NCI-H2081 (cell line): ENCODE measurements around the gene POLA1.
A peak's percentile ranks its signal among the peaks of the same experiment; 100 is the strongest.
"Not testable (repeated sequence)": the region's sequence is repeated elsewhere in the genome, so short reads cannot be mapped to it uniquely, and the experiment has no call there.

Experiments
- DNase-seq, 2 experiments: peaks; one replicate each; lab custom pipeline; 2025; lab: John Stamatoyannopoulos, UW

POLA1 gene

DNA sequence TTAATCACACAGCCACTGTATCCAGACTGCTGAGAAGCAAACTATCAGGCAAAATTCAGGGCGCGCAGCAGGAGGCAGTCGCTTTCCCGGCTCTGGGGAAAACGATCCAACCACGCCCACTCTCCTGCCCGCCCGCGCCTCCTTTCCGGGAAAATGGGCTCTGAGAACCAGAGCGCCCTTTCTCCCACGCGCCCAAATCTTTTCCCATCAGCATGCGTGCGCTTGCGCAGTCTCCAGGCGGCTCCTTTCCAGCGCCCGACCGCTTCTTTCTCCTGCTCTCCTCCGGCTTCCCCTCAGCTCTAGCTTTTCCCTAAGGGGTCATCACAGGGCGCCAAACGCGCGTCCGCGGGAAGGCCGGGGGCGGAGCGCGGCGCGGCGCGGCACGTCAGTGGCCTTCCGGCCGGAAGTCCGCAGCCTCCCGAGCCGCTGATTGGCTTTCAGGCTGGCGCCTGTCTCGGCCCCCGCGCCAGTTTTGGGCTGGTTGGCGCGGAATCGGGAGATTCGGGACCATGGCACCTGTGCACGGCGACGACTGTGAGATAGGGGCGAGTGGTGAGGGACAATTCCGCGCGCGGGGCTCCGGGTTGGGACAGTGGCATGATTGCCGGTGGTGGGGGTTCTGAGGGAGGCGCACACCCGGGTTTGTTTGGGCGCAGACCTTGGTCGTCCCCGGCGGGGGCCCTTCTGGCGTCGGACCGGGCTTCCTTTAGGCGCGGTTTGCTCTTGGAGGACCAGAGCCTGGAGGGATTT is at the start of gene POLA1:
Gene POLA1 (plus strand): TSS at position 466 of the 750 bp plus-strand sequence. CDS start 44 bp downstream, at position 510.
- DNase-seq: peak; percentile 96 to 97

GRCh38 chrX:24646006-24646405 is 47.7 kb upstream of the POLA1 start:
- no peak for DNase-seq

DNA sequence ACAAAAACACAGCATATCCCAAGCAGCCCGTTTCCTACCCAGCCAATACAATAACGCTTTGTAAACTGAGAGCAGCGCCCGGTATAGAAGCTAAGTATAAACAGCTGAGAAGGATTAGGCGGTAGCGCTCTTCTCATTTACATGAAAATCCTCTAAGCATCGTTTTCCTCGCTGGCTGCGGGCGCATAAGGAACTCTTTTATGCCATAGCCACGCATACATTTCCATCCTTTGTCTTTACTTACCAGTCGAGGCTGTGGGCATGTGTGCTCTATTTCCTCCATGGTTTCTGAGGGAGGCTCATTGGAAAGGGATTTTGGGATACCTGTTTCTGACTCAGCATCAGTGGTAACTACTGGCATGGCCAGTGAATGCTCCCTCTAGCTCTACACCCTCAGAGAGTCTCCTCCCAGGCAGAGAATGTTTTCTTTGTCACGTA is 47.0 kb upstream of the POLA1 start:
- DNase-seq: peak in 1 of 2 experiments; percentile 66

DNA sequence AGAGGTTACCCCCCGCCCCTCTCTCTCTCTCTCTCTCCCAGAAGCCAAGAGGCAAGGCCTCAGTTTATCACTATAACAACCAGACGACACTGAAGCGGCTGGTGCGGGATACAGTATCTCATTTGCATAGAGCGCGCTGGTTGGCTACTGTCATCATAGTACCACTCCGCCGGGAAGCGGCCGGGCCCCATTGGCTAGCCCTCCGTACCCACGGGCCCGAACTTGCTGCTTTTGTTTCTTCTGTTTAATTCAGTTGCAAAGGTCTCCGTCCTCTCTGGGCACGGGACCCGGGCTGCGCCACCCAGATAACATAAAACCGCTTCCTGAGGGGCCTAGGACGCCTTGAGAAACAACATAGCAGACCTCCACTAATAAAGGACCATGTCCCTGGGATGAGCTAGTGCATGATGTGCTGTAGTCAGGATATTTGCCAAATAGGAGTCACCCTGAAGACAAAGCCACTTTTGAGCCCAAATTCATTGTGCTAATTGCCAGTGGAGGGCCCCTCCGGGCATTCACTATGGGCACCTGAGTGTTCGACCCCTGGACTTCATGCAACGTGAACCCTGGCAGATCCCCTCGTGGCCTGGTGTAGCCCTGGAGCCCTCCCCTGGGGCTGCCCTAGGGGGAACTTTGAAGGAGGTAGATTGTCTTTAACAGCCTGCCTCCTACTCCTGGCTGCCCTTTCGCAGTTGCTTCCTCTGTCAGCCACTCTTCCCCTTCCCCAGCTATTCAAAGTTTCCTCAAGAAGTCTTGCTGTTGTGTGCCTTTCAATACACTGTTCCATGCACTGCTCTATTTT is 46.3 kb upstream of the POLA1 start, which contains the start of gene PCYT1B:
Gene PCYT1B (minus strand): TSS at position 91 of the 802 bp plus-strand sequence. CDS start 242 bp downstream, outside the sequence.
- DNase-seq: peak; percentile 86 to 95

DNA sequence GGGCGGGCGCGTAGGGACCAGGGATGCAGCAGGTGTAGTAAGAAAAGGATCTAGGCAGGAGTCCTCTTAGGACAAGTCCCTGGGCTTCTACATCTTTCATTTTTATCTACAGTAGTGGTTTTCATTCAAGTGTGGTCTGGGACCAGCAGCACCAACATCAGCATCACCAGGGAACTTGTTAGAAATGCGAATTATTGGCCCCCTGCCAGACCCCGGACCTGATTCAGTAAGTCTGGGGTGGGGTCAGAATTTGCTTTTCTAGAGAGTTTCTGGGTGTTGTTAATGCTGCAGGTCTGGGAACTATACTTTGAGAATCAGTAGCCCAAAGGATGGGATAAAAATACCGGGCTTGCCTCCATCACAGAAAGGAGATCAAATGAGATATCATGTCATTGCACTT is 45.2 kb upstream of the POLA1 start:
- DNase-seq: no peak

DNA sequence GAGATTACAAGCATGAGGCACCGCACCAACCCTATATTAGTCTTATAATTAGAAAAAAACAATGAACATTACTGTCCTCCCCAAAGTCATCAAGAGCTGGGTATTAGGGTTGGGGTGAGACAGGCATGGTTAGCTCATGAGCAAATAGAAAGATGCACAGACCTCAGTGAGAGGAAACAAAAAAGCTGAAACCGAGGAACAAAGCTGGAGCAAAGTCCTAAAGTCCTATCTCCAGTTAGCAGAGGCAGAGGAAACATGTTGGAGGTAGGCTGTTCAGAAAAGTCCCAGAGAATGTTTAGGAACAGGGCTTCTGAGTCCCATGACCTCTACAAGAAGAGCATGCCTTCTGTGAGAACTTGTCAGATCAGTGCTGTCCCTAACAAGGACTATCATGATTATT is 41.9 kb upstream of the POLA1 start:
- DNase-seq: no peak

DNA sequence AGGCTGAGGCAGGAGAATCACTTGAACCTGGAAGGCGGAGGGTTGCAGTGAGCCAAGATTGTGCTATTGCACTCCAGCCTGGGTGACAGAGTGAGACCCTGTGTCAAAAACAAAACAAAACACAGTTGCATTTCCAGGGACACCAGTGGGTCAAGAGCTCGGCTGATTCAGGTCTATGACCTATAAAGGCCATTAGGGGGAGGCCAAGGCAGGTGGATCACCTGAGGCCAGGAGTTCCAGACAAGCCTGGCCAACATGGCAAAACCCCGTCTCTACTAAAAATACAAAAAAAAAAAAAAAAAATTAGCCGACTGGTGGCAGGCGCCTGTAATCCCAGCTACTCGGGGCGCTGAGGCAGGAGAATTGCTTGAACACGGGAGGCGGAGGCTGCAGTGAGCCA is 38.0 kb upstream of the POLA1 start:
- not testable (repeated sequence) for DNase-seq

DNA sequence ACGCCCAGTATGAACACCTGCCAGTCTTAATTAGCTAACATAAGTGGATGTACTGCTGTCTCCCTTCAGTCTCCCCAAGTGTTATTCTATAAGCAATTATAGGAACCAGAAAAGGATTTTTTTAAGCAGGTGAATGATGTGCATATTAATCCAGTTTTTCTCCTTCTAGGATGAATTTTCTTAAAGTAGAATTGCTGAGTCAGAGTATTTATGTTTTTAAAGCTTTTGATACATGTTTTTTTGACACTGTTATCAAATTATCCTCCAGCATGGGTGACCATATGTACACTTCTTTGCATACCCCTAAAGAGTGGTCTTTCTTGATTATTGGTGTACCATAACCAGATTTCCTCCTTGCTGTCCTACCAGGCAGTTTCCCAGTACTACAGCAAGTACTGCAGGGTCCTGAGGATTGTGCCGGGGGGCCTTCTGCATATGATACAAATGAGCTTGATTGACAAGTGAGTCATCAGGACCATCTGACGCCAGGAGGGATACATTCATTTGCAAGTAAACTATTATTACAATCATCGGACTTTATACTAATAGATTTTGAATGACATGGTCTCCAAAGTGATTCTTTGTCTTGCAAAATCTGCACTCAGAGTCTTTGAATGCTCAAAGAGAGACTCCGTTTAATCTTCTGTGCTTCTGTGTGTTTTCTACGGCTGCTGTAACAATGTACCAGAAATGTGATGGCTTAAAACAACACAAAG is 35.9 kb upstream of the POLA1 start:
- no peak for DNase-seq

DNA sequence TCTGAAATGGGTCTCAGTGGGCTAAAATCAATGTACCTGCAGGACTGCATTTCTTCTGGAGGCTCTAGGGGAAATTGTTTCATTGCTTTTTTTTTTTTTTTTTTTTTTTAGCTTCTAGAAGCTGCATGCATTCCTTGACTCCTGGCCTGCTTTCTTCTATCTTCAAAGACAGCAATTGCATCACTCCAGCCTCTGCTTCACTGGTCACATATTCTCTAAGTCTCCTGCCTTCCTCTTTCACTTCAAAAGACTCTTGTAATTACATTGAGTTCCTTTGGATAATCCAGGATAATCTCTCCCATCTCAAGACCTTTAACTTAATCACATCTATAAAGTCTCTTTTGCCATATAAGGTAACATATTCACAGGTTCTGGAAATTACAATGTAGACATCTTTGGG is 35.3 kb upstream of the POLA1 start:
- DNase-seq: no peak

DNA sequence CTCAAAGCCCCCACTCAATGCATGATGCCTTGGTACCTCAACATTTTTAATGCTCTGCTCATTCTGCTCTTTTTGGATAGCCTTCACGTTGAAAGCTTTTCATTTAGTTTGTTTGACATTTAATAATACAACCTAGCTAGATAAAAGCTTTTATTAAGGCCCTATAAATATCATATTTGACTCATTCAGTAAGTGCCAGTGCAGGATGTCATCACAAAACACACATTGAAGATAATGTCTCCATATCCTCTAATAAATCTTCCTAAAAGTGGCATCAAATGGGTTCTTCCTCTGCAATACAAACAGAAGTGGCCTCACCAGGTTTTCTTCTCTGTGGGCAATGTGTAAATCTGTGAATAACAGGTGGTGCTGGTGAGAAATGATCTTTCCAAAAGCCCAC is 34.6 kb upstream of the POLA1 start:
- DNase-seq: peak in 1 of 2 experiments; percentile 16

DNA sequence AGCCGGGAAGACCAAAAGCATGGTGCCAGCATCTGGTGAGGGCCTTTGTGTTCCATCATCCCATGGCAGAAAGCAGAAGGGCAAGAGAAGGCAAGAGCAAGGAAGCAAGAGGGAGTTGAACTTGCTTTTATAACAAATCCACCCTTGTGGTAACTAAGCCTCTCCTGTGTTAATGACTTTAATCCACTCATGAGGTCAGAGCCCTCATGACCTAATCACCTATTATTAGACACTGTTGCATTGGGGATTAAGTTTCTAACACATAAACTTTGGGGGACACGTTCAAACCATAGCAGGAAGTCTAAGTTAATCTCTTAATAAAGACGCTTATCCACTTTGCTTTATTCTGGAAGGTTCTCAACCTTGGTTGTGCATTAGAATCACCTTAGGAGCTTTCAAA is 34.1 kb upstream of the POLA1 start:
- no peak for DNase-seq

- DNase-seq: no peak
Measured at GRCh38 chrX:24661292-24661691, 32.4 kb upstream of the POLA1 start.

GRCh38 chrX:24662352-24662751 is 31.4 kb upstream of the POLA1 start:
- DNase-seq: no peak

DNA sequence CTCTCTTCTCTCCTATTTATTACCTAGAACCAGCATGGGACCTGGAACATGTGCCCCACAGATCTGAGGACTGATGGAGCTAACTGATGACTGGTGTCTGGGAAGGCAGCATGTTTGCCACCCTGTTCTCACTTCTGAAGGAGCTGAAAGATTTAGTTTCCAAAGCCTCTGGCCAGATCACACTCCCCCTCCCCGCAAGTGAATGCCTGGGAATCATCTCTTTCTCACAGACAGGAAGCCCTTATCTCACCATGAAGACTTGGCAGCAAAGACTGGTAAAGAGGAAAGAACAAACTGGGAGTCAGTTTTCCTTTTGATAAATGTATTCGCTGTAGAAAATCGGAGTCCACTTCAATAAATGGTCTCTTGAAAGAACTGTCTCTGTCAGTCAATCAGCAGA is 25.6 kb upstream of the POLA1 start:
- DNase-seq: no peak

- DNase-seq: no peak
Measured at GRCh38 chrX:24672701-24673190, 21.0 kb upstream of the POLA1 start.

- no peak for DNase-seq
Measured at GRCh38 chrX:24673424-24673823, 20.3 kb upstream of the POLA1 start.

DNA sequence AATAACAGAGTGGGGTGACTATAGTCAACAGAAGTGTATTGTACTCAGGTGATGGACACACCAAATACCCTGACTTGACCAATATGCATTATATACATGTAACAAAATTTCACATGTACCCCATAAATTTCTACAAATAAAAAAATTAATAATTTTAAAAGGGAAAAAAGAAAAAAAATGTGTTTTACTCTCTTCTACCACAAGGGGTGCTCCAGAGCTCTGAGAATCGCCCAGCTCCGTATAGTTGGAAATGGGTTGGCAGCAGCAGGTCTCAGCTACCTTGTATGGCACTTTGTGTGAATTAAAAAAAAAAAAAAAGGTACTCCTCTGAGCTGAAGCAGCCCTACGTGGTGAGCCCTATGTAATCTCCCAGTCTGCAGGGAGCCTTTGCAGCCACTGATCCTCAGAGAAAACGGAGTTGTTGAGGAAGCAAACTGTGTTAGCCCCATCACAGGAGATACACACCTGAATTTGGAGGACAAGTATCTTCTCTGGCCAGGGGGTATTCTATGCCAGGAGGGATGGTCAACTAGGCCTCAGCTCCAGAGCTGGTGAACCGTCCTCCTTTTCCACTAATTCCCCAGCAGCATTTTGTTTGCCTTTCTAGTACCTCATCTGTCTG is 17.2 kb upstream of the POLA1 start:
- DNase-seq: no peak

DNA sequence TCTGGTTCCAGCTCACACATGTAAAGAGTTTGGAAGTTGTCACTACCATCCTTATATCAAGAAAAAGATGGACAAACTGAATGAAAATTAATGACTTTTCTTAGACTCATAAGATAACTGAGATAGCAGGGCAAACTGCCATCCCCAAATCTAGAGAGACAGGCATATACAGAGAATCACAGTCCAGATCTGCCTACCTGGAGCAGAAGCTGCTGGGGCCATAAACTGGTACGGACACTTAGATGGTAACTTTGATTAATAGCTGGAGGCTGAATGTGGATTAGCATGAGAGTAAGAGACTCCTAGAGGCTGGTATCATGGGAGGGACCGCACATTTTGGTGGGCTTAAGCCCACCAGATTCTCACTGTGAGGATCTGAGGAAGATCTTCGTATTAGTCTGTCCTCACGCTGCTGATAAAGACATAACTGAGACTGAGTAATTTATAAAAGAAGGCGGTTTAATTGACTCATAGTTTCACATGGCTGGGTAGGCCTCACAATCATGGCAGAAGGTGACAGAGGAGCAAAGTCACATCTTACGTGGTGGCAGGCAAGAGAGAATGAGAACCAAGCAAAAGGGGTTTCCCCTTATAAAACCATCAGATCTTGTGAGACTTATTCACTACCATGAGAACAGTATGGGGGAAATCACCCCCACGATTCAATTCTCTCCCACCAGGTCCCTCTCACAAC is 10.8 kb upstream of the POLA1 start:
- no peak for DNase-seq

DNA sequence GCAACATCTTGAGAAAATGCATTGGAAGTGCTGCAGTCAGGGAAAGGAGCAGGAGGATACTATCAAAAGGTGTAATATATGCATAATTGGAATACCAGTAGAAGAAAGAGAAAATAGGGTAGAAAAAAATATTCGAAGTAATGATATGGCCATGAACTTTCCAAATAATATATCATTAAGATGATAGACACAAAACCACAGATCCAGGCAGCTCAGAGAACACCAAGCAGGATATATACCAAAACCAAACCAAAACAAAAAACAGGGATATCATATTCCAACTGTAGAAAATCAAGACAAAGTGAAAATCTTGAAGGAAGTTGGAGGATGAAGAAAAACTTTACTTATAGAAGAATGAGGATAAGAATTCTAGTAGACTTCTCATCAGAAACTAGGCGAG is 9.7 kb upstream of the POLA1 start:
- DNase-seq: no peak

DNA sequence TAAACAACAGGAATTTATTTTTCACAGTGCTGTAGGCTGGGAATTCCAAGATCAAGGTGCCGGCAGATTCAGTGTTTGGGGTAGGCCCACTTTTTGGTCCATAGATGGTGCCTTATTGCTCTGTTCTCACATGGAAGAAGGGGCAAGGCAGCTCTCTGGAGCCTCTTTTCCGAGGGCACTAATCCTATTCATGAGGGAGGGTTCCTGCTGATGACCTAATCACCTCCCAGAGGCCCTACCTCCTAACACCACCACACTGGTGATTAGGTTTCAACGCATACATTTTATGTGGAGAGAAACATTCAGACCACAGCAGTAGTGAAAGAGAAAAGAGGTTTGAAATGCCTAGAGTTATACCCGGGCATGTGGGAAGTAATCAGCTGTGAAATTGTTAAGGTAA is 1.4 kb upstream of the POLA1 start:
- DNase-seq: no peak

- DNase-seq: no peak
Measured at GRCh38 chrX:24694825-24695224, 1.1 kb downstream of the POLA1 start.
